ENCODE results near the gene AMOTL1. TPM values are rescaled to one million over a fixed set of nuclear protein-coding genes. Genes with fewer than 3 reads are reported as not detected.
"Not testable (repeated sequence)": the region's sequence is repeated elsewhere in the genome, so short reads cannot be mapped to it uniquely, and the experiment has no call there.

Gene AMOTL1
- polyA plus RNA-seq, 2 donors = 11.3 to 15.4 TPM

DNA sequence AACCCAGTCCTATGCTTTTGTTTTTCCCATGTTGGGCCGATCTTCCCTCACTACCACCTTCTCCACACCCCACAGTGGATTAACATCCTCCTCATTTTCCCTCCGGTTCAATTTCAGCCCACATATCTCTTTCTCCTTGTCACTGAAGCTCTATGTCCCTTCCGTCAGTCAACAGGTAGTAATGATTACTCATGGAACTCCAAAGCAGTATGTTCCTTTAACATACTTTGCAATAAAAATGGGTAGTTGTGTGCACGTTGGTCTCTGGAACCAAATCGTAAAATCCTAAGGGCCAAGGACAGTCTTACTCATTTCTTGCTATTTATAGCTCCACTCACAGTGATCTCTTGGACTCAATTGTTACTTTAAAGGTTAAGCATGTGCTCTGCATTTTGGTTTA, 20.2 kb downstream of the AMOTL1 start:
- peaks cover 3 to 8% of the 10 kb centered on the region in 2 donors for H3K4me1 ChIP-seq (ENCODE audit: control insufficient read depth in 2 of 2, insufficient read depth in 2 of 2, low read length in 1 of 2)
- H3K27ac ChIP-seq (ENCODE audit: low read depth in 2 of 2, low read length in 1 of 2) = no peak overlapping the region
- 58 to 63% methylated on average over 5 of the region's 5 CpGs for WGBS, 2 donors
- no peaks in the 10 kb centered on the region for H3K36me3 ChIP-seq (ENCODE audit: control insufficient read depth in 2 of 2, insufficient read depth in 2 of 2, low read length in 1 of 2)
- H3K9me3 ChIP-seq (ENCODE audit: control insufficient read depth in 2 of 2, insufficient read depth in 1 of 2, low read depth in 1 of 2, low read length in 1 of 2) = no peaks in the 10 kb centered on the region
- H3K27me3 ChIP-seq (ENCODE audit: control insufficient read depth in 1 of 2, insufficient read depth in 2 of 2, low read length in 2 of 2) = no peaks in the 10 kb centered on the region
- no peak overlapping the region for H3K4me3 ChIP-seq (ENCODE audit: low read depth in 1 of 2, low read length in 2 of 2)

DNA sequence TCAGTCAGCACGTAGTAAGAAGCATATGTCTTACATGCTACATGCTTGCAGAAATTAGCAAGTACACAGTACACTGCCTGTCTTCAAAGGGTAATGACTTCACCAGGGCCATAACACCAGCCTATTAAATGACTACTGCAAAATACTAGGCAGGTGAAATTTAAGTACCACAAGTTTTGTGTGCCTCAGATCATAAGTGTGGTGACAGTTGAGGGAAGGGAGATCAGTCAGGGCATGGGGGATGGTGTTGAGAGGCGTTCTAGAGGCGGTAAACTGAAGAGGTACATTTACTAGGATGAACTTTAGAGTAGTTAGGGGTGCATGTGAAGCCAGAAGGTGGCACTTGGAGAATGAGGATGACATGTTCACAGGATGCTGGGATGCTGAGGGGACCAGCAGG, 22.0 kb downstream of the AMOTL1 start:
- Histone ChIP-seq H3K36me3 (ENCODE audit: control insufficient read depth in 2 of 2, insufficient read depth in 2 of 2, low read length in 1 of 2) (no peaks in the 10 kb centered on the region), H3K27me3 (ENCODE audit: control insufficient read depth in 1 of 2, insufficient read depth in 2 of 2, low read length in 2 of 2) (no peaks in the 10 kb centered on the region), H3K27ac (ENCODE audit: low read depth in 2 of 2, low read length in 1 of 2) (no peak overlapping the region), H3K4me3 (ENCODE audit: low read depth in 1 of 2, low read length in 2 of 2) (peak overlapping the region in 1 of 2 donors; percentile 11), H3K4me1 (ENCODE audit: control insufficient read depth in 2 of 2, insufficient read depth in 2 of 2, low read length in 1 of 2) (peaks cover 6 to 12% of the 10 kb centered on the region in 2 donors), H3K9me3 (ENCODE audit: control insufficient read depth in 2 of 2, insufficient read depth in 1 of 2, low read depth in 1 of 2, low read length in 1 of 2) (no peaks in the 10 kb centered on the region)
- 85 to 90% methylated on average over 3 of the region's 3 CpGs for WGBS, 2 donors

- H3K9me3 ChIP-seq (ENCODE audit: control insufficient read depth in 2 of 2, insufficient read depth in 1 of 2, low read depth in 1 of 2, low read length in 1 of 2) = no peaks in the 10 kb centered on the region
- WGBS, 2 donors = 58 to 60% methylated on average over 6 of the region's 6 CpGs
- H3K27me3 ChIP-seq (ENCODE audit: control insufficient read depth in 1 of 2, insufficient read depth in 2 of 2, low read length in 2 of 2) = no peaks in the 10 kb centered on the region
- H3K36me3 ChIP-seq (ENCODE audit: control insufficient read depth in 2 of 2, insufficient read depth in 2 of 2, low read length in 1 of 2) = no peaks in the 10 kb centered on the region
- no peak overlapping the region for H3K27ac ChIP-seq (ENCODE audit: low read depth in 2 of 2, low read length in 1 of 2)
- H3K4me1 ChIP-seq (ENCODE audit: control insufficient read depth in 2 of 2, insufficient read depth in 2 of 2, low read length in 1 of 2) = peaks cover 6 to 12% of the 10 kb centered on the region in 2 donors
- no peak overlapping the region for H3K4me3 ChIP-seq (ENCODE audit: low read depth in 1 of 2, low read length in 2 of 2)
These were observed 22.6 kb downstream of the AMOTL1 start for GRCh38 chr11:94790661-94791180.

GRCh38 chr11:94791216-94791889, 23.2 kb downstream of the AMOTL1 start:
- Histone ChIP-seq H3K4me3 (ENCODE audit: low read depth in 1 of 2, low read length in 2 of 2) (no peak overlapping the region), H3K36me3 (ENCODE audit: control insufficient read depth in 2 of 2, insufficient read depth in 2 of 2, low read length in 1 of 2) (no peaks in the 10 kb centered on the region), H3K27ac (ENCODE audit: low read depth in 2 of 2, low read length in 1 of 2) (no peak overlapping the region), H3K4me1 (ENCODE audit: control insufficient read depth in 2 of 2, insufficient read depth in 2 of 2, low read length in 1 of 2) (peaks cover 6 to 12% of the 10 kb centered on the region in 2 donors), H3K27me3 (ENCODE audit: control insufficient read depth in 1 of 2, insufficient read depth in 2 of 2, low read length in 2 of 2) (no peaks in the 10 kb centered on the region), H3K9me3 (ENCODE audit: control insufficient read depth in 2 of 2, insufficient read depth in 1 of 2, low read depth in 1 of 2, low read length in 1 of 2) (no peaks in the 10 kb centered on the region)
- 85 to 91% methylated on average over 3 of the region's 3 CpGs for WGBS, 2 donors

DNA sequence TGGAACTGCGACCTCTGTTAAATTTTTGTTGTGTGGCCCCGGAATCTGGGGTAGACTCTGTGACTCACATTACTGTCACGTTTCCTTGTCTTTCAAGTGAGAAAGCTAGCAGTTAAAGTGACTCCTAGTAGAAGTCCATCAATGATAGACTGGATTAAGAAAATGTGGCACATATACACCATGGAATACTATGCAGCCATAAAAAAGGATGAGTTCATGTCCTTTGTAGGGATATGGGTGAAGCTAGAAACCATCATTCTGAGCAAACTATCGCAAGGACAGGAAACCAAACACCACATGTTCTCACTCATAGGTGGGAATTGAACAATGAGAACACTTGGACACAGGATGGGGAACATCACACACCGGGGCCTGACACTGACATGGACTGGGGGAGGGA, 23.8 kb downstream of the AMOTL1 start:
- peaks cover 6 to 12% of the 10 kb centered on the region in 2 donors for H3K4me1 ChIP-seq (ENCODE audit: control insufficient read depth in 2 of 2, insufficient read depth in 2 of 2, low read length in 1 of 2)
- H3K9me3 ChIP-seq (ENCODE audit: control insufficient read depth in 2 of 2, insufficient read depth in 1 of 2, low read depth in 1 of 2, low read length in 1 of 2); H3K4me3 ChIP-seq (ENCODE audit: low read depth in 1 of 2, low read length in 2 of 2); H3K27ac ChIP-seq (ENCODE audit: low read depth in 2 of 2, low read length in 1 of 2); H3K27me3 ChIP-seq (ENCODE audit: control insufficient read depth in 1 of 2, insufficient read depth in 2 of 2, low read length in 2 of 2); H3K36me3 ChIP-seq (ENCODE audit: control insufficient read depth in 2 of 2, insufficient read depth in 2 of 2, low read length in 1 of 2): not testable (repeated sequence)
- 92 to 95% methylated on average over 5 of the region's 5 CpGs for WGBS, 2 donors

DNA sequence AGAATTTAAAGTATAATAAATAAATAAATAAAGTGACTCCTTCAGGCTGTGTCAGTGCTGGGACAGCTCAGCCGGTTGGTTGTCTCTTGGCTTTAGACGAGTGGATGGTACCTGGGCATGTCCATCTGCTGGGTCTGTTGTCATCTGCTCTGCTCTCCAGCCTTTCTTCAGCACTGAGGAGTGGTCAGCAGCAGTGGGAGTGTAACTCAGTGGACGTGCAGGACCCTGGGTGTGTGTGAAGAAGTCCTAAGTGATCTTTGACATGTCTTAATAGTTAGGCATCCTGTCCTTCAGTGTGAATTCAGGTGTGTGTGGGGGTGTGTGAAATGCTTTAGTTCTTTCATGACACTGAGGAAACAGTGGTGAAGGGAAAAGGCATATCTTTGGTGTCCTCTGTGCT, 24.3 kb downstream of the AMOTL1 start:
- no peaks in the 10 kb centered on the region for H3K27me3 ChIP-seq (ENCODE audit: control insufficient read depth in 1 of 2, insufficient read depth in 2 of 2, low read length in 2 of 2)
- no peak overlapping the region for H3K27ac ChIP-seq (ENCODE audit: low read depth in 2 of 2, low read length in 1 of 2)
- H3K4me3 ChIP-seq (ENCODE audit: low read depth in 1 of 2, low read length in 2 of 2) = no peak overlapping the region
- 85% methylated on average over 3 of the region's 3 CpGs for WGBS, 2 donors
- no peaks in the 10 kb centered on the region for H3K36me3 ChIP-seq (ENCODE audit: control insufficient read depth in 2 of 2, insufficient read depth in 2 of 2, low read length in 1 of 2)
- H3K9me3 ChIP-seq (ENCODE audit: control insufficient read depth in 2 of 2, insufficient read depth in 1 of 2, low read depth in 1 of 2, low read length in 1 of 2) = no peaks in the 10 kb centered on the region
- H3K4me1 ChIP-seq (ENCODE audit: control insufficient read depth in 2 of 2, insufficient read depth in 2 of 2, low read length in 1 of 2) = peaks cover 6 to 12% of the 10 kb centered on the region in 2 donors

DNA sequence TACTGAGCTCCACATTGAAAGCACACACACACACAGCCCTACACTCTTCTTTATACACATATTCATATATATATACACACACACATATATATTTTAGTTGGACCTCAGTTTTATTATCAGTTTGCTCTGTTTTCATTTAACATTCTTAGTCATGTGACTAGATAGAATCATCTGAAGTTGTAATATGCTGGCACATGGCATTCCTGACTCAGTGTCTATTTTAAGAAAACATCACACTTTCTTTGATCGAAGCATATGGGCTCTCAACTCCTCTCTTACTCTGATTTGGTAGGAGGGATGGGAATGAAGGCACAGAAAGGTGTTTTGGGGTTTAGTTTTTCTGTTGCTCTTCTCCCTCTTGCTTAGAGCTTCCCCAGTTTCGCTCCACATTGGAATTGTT, 24.8 kb downstream of the AMOTL1 start:
- Histone ChIP-seq H3K27me3 (ENCODE audit: control insufficient read depth in 1 of 2, insufficient read depth in 2 of 2, low read length in 2 of 2) (no peaks in the 10 kb centered on the region), H3K4me3 (ENCODE audit: low read depth in 1 of 2, low read length in 2 of 2) (no peak overlapping the region), H3K4me1 (ENCODE audit: control insufficient read depth in 2 of 2, insufficient read depth in 2 of 2, low read length in 1 of 2) (peaks cover 3 to 12% of the 10 kb centered on the region in 2 donors), H3K27ac (ENCODE audit: low read depth in 2 of 2, low read length in 1 of 2) (no peak overlapping the region), H3K9me3 (ENCODE audit: control insufficient read depth in 2 of 2, insufficient read depth in 1 of 2, low read depth in 1 of 2, low read length in 1 of 2) (no peaks in the 10 kb centered on the region), H3K36me3 (ENCODE audit: control insufficient read depth in 2 of 2, insufficient read depth in 2 of 2, low read length in 1 of 2) (no peaks in the 10 kb centered on the region)
- 71 to 77% methylated on average over 2 of the region's 2 CpGs for WGBS, 2 donors

DNA sequence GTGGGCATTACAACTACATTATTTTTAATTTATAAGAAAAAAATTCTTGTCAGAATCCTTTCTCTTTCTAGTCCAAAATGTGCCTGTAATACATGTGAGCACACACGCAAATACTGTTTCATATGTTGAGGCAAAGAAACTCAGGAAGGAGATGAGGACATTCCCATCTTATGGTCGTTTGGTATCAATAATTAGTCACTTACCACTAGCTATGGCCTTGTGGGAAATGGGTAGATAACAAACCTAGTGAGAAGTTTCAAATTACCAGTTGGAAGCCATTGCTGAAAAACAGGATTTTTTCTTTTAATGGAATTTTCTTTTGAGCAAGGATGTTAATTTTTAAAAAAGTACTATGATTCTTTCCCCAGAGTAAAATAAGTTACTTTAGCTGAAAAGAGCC, 25.7 kb downstream of the AMOTL1 start:
- Histone ChIP-seq H3K36me3 (ENCODE audit: control insufficient read depth in 2 of 2, insufficient read depth in 2 of 2, low read length in 1 of 2) (no peaks in the 10 kb centered on the region), H3K9me3 (ENCODE audit: control insufficient read depth in 2 of 2, insufficient read depth in 1 of 2, low read depth in 1 of 2, low read length in 1 of 2) (no peaks in the 10 kb centered on the region), H3K27me3 (ENCODE audit: control insufficient read depth in 1 of 2, insufficient read depth in 2 of 2, low read length in 2 of 2) (no peaks in the 10 kb centered on the region), H3K27ac (ENCODE audit: low read depth in 2 of 2, low read length in 1 of 2) (peak overlapping the region in 1 of 2 donors; percentile 8), H3K4me3 (ENCODE audit: low read depth in 1 of 2, low read length in 2 of 2) (no peak overlapping the region), H3K4me1 (ENCODE audit: control insufficient read depth in 2 of 2, insufficient read depth in 2 of 2, low read length in 1 of 2) (peaks cover 3 to 12% of the 10 kb centered on the region in 2 donors)
- 55% methylated on average over 2 of the region's 2 CpGs for WGBS, 2 donors

DNA sequence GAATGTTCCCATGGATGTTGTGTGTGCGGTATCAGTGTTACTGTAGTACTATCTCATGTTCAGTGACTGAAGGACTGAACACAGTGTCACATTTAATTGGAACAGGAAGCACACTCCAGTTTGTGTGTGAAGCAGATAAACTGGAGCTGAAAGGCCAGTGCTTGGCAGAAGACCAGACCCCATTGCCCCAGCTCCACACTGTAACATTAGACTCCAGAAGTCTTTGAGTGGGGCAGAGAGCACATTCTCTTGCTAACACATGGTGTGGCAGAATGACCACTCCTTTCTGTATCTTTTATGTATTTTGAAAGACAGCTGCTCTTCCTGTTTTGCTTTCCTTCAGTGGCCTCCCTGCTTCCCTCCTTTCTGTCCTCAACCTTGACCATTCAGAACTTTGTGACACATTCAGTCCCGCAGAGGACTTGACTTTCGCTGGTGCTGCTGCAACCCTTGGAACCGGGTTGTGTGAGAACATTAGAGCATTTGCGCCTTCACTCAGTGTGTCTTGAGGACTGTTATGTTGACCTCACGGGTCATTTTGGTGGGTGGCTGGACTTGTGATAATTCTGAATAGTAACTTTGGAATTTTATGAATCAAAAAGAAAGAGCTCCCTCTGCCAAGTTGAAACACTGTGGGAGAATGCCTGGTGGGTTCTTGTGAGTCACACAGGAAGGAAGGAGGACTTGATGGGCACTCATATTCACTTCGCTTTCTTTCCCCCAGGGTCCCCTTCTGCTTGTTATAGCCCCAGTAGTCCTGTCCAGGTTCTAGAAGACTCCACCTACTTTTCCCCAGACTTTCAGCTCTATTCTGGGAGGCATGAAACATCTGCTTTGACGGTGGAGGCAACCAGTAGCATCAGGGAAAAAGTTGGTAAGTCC, 26.4 kb downstream of the AMOTL1 start:
- WGBS, 2 donors = 50 to 64% methylated on average over 8 of the region's 8 CpGs
- no peak overlapping the region for H3K4me3 ChIP-seq (ENCODE audit: low read depth in 1 of 2, low read length in 2 of 2)

More for the DNA sequence above, 26.4 kb downstream of the AMOTL1 start:
- H3K27ac ChIP-seq (ENCODE audit: low read depth in 2 of 2, low read length in 1 of 2) = peak overlapping the region; percentile 8 to 66
- H3K4me1 ChIP-seq (ENCODE audit: control insufficient read depth in 2 of 2, insufficient read depth in 2 of 2, low read length in 1 of 2) = peaks cover 4 to 12% of the 10 kb centered on the region in 2 donors
- H3K9me3 ChIP-seq (ENCODE audit: control insufficient read depth in 2 of 2, insufficient read depth in 1 of 2, low read depth in 1 of 2, low read length in 1 of 2) = no peaks in the 10 kb centered on the region
- no peaks in the 10 kb centered on the region for H3K27me3 ChIP-seq (ENCODE audit: control insufficient read depth in 1 of 2, insufficient read depth in 2 of 2, low read length in 2 of 2)
- peaks cover 0 to 3% of the 10 kb centered on the region in 2 donors for H3K36me3 ChIP-seq (ENCODE audit: control insufficient read depth in 2 of 2, insufficient read depth in 2 of 2, low read length in 1 of 2)
